HG03575 (cell line): Measurements from ENCODE around the gene VEGFA.

Experiments
- ATAC-seq: cut with Tn5 transposase; IDR thresholded peaks from one replicate; pipeline ENCODE4 v1.9.1; 2021; ENCODE audit not compliant: unreplicated experiment, insufficient number of reproducible peaks, low FRiP score; ENCODE audit errors: extremely low read depth

Gene VEGFA

DNA sequence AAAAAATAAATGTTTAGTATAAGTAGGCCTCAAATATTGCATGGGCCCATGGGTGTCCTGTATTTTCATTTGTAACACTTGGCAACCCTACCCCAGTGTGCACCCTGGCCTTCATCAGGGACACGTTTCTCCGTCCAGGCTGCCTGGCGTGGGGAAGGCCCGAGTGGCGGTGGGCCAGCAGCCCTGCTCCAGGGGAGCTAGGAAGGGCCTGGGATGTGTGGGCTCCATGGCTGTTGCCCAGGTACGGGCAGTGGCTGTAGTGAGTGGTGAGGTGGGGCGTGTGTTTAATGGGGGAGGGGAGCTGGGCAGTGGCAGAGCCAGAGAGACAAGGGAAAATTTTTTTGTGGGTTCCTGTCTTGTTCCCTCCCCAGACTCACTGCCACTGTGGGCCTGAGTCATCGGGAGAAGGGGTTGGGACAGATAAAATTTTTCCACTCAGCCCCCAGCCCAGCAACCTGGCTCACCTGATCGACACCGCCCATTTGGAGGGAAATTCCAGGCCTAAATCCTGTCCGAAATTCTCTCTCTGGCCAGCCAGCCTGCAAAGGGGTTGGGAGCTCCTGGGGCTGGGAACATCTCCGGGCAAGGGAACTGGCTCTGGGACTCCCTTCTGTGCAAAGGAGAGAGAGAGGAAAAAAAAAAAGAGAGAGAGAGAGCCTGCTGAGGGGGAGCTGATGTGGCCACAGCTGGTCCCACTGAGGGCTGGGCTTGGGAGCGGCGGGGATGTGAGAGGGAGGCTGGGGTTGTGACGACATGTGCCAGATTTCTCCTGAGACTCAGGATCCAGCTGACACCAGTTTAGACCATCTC lies 32.5 kb upstream of the VEGFA start:
- no peak for ATAC-seq

- ATAC-seq = no peak
These were observed 31.7 kb upstream of the VEGFA start for GRCh38 chr6:43738267-43738676.

DNA sequence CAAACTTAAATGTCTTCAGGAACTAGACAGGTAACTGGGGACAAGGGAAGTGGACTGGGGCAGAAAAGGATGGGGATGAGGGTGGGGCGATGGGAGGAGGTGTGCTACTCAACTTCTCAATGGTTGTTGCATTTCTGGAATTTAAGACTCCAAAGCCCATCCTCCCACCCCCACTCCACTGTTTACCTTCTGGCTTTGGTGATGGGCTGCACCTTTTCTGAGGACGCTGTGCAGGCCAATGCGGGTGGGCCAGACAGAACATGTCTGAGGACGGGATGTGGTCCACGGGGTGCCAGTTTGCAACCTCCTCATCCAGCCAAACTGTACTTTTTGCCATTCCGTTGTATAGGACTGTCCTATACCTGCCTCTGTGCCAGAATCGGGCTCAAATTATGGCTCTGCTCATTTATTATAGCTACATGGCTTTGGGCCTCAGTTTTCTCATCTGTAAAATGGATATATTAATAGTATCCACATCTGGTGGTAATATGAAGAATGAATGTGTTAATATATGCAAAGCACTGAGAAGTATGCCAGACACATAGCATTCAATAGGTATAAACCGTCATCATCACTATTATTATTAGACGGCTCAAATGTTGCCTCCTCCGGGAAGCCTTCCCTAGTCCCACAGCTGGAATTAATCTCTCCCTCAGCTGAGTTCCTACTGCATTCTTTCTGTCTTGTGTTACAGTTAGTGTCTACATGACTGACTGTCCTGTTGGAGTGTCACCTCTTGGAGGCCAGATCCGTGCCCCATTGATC lies 31.0 kb upstream of the VEGFA start:
- ATAC-seq = no peak

DNA sequence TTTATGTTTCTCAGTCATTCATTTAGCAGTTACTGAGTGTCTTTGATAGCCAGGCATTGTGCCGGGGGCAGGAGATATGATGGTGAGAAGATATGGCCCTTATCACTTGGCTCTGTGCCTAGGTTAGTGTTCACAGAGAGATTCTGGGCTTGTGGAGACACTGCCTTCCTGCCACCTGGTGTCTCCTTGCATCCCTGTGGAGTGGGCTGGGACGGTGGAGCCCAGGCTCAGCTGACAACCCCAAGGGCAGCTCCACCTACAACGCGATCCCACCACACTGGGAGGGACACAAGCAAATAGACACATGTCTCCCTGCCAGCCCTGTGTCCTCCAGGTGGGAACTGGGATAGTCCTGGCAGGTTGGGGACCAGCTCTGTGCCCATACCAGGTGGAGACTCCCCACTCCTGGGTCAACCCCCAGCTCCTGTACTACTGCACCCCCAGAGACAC lies 30.3 kb upstream of the VEGFA start:
- no peak for ATAC-seq

- ATAC-seq = no peak
These were observed 29.6 kb upstream of the VEGFA start for GRCh38 chr6:43740321-43740960.

GRCh38 chr6:43740961-43741764 lies 28.8 kb upstream of the VEGFA start:
- no peak for ATAC-seq

DNA sequence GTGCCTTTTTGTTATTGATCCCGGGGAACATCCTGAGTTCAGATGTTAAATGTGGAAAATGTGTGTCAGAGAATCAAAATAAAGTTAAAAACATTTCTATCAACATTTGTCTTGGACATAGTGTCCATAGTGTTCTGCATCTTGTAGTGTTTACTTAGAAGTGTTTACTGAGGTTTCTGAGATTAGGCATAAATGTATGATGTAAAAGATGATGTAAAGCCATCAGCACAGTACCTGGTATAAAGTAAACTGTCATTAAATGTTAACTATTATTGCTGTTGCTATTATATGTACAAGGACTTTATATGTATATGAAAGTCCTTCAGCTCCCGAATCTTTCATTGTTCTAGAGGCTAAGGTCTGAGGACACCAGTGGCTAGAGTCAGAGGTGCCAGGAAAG lies 28.2 kb upstream of the VEGFA start:
- no peak for ATAC-seq

- ATAC-seq = no peak
These were observed 27.7 kb upstream of the VEGFA start for GRCh38 chr6:43742285-43742684.

DNA sequence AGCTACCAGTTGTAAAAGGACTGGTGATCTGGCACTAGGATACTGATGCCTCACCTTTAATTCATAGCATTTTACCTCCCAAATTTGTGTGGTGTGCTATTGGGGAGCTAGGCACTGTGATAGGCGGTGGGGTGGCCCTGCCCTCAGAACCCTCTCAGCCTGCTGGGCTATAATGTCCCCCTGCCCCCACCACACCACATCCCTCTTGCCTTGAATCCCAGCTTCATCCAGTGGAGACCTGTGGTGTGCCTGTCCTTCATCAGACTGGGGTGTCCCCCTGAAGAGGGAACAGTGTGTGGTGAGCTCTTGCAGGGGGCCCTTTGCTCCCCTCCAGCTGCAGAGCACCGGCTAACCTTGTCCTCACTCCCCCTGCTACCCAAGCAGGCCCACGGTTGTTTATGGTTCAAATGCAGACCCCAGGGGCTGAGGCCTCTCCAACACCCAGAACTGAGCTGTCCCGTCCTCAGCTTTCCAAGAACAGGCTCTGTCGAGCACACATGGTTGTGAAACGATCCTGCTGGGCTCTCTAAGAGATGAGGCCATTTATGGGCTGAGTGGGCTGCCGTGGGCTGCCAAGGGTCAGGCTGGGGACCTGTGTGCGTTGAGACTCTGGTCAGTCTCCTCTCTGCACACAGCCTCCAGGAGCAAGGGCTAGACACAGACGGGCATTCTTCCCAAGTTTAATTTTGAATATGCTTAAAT lies 26.9 kb upstream of the VEGFA start:
- ATAC-seq = no peak

DNA sequence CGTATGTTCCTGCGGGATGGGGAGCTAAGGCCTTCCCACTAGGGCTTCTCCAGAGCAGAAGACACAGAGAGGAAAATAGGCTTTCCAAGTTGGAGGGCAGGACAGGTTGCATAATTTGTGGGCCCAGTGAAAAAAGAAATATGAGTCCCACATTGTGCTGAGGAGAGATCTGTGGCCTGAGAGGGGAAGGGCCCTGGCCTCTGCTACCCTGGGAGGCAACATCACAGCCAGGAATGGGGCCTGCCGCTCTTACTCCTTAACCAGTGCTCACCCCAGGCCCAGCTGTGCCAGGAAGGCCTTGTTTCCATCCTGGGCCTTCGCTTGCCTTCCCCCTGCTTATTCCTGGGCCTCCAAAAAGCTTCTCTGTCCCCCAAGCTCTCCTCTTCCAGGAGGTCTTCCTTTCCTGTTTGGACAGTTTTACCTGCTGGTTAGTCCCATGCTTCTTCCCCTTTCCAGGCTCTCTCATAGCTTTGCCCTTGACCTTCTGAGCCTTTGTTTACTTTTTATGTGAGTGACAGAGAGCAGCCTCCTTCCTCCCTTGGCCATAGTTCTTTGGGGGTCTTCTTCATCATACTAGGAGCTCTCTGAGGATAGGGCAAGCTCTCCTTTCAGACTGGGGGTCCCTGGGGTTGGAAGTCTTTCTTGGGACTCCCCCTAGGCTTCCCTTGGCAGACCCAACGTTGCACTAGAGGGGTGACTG lies 26.2 kb upstream of the VEGFA start:
- ATAC-seq = no peak

DNA sequence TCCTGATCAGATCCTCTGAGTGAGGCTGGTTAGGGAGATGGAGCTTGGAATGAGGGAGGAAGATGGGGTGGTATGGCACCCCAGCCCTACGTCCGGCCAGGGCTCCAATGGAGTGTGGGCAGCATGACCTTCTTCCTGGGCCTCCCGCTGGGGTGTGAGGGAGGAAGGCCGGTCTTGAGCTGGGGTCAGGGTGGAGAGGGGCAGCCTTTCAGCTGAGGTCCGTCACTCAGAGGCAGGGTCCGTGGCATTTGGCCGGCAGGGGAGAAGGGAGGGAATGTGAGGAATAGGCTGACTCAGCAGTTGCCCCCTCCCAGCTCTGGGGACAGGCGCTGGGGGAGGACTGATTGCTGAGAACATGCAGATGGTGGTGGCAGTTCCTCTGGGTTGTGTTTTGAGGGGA lies 25.5 kb upstream of the VEGFA start:
- ATAC-seq = no peak

GRCh38 chr6:43744931-43745727 lies 24.9 kb upstream of the VEGFA start:
- no peak for ATAC-seq

- ATAC-seq = no peak
These were observed 23.9 kb upstream of the VEGFA start for GRCh38 chr6:43746071-43746470.

DNA sequence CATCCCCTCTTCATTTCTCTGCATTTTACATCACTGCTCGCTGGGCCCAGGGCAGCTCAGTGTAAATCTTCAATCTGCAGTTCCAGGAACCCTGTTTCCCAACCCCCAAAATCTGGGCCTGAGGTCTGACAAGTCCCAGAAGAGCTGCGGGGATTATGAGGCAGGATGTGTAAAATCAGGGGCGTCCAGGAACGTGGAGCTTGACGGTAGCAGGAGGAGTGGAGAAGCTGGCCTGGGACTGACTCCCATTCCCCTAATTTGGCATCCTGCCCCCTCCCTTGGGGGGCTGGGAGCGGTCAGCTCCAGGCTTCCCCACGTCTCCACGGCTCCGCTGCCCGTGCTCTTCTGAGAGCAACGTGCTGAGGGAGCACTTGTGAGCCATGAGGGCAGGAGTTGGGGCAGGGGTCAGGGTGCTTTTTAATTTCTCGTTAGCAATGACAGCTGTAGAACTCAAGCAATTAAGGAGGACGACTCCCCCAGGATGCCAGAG lies 23.4 kb upstream of the VEGFA start:
- no peak for ATAC-seq

- ATAC-seq = no peak
These were observed 22.2 kb upstream of the VEGFA start for GRCh38 chr6:43747784-43748183.

DNA sequence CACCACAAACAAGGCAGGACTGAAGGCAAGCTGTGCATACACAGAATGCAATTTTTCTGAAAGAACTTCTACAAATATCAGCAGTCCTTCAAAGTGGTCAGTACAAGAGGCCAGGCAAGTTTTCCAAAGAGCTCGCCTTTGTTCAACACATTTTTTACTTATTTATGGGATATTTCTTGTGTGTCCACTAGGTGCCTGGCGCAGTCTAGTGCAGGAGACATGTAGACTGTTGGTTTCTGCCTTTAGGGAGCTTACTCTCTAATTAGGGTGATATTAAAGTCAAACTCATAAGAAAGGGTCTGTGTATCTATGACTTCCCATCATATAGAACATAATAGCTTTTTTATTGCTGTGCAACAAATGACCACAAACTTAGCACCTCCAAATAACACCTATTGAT lies 21.2 kb upstream of the VEGFA start:
- ATAC-seq = no peak

DNA sequence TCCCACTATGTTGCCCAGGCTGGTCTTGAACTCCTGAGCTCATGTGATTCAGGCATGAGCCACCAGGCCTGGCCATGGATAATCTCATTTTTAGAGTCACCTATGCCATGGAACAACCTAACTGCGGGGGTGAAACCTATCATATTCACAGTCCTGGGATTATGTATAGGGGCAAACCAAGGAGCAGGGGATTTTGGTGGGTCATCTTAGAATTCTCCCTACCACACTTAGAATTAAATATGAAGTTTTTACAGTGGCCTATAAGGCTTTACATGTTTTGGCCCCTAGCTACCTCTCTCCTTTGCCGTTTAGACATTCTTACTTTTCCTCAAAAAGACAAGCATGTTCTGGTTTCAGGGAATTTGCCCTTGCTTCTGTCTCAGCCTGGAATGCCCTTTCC lies 20.6 kb upstream of the VEGFA start:
- ATAC-seq = no peak
